BLaER1 (cell line): Measurements from ENCODE around the gene RABGEF1.
"Not testable (repeated sequence)": the region's sequence is repeated elsewhere in the genome, so short reads cannot be mapped to it uniquely, and the experiment has no call there.

Experiments used
- H3K27ac ChIP-seq: shearing (Covaris generic); formaldehyde crosslinking; 2 replicates; pipeline ENCODE4 v1.8.1; 2022
- H3K27me3 ChIP-seq: shearing (Covaris generic); formaldehyde crosslinking; 2 replicates; pipeline ENCODE4 v1.8.1; 2022
- H3K36me3 ChIP-seq: shearing (Covaris generic); formaldehyde crosslinking; 2 replicates; pipeline ENCODE4 v1.8.1; 2022
- H3K4me1 ChIP-seq: shearing (Covaris generic); formaldehyde crosslinking; 2 replicates; pipeline ENCODE4 v1.8.1; 2022
- H3K4me2 ChIP-seq: shearing (Covaris generic); formaldehyde crosslinking; 2 replicates; pipeline ENCODE4 v1.8.1; 2022
- H3K4me3 ChIP-seq: shearing (Covaris generic); formaldehyde crosslinking; 2 replicates; pipeline ENCODE4 v1.8.1; 2022
- H3K9ac ChIP-seq: shearing (Covaris generic); formaldehyde crosslinking; 2 replicates; pipeline ENCODE4 v1.8.1; 2022
- H3K9me3 ChIP-seq: shearing (Covaris generic); formaldehyde crosslinking; 2 replicates; pipeline ENCODE4 v1.8.1; 2022
- H4K20me1 ChIP-seq: shearing (Covaris generic); formaldehyde crosslinking; 2 replicates; pipeline ENCODE4 v1.8.1; 2022
- Cebpa-rat ChIP-seq: shearing (Covaris generic); IDR thresholded peaks from 2 replicates; pipeline ENCODE4 v1.8.1; 2022

The RABGEF1 gene

DNA sequence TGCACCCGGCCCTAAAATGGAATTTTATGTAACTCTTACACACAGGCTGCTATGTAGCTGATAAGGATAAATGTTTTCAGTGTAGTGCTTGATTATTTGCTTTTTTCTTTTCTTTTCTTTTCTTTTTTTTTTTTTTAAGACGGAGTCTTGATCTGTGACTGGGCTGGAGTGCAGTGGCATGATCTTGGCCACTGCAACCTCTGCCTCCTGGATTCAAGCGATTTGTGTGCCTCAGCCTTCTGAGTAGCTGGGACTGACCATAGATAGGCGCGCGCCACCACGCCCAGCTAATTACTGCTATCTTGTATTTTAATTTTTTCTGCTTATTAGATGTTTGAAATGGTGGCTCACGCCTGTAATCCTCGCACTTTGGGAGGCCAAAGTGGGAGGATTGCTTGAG is 3.4 kb downstream of the RABGEF1 start:
- Histone ChIP-seq H3K9ac (no peak overlapping the region), H3K27ac (no peak overlapping the region), H3K4me1 (peaks cover 52% of the 10 kb centered on the region), H3K4me2 (no peak overlapping the region), H3K4me3 (no peak overlapping the region), H4K20me1 (peaks cover 80% of the 10 kb centered on the region), H3K27me3 (no peaks in the 10 kb centered on the region), H3K9me3 (no peaks in the 10 kb centered on the region), H3K36me3 (peaks cover 4% of the 10 kb centered on the region; the same call in 1 of the 2 replicates)
- no peak for TF ChIP-seq Cebpa-rat

GRCh38 chr7:66747385-66747784 is 6.9 kb downstream of the RABGEF1 start:
- Histone ChIP-seq H4K20me1 (peaks cover 99% of the 10 kb centered on the region), H3K4me1 (peaks cover 31% of the 10 kb centered on the region), H3K27me3 (no peaks in the 10 kb centered on the region), H3K4me3 (no peak overlapping the region), H3K9me3 (no peaks in the 10 kb centered on the region), H3K4me2 (peak overlapping the region; percentile 37; the same call in 1 of the 2 replicates), H3K36me3 (peaks cover 11% of the 10 kb centered on the region; the same call in 1 of the 2 replicates), H3K27ac (no peak overlapping the region), H3K9ac (no peak overlapping the region)
- no peak for TF ChIP-seq Cebpa-rat

DNA sequence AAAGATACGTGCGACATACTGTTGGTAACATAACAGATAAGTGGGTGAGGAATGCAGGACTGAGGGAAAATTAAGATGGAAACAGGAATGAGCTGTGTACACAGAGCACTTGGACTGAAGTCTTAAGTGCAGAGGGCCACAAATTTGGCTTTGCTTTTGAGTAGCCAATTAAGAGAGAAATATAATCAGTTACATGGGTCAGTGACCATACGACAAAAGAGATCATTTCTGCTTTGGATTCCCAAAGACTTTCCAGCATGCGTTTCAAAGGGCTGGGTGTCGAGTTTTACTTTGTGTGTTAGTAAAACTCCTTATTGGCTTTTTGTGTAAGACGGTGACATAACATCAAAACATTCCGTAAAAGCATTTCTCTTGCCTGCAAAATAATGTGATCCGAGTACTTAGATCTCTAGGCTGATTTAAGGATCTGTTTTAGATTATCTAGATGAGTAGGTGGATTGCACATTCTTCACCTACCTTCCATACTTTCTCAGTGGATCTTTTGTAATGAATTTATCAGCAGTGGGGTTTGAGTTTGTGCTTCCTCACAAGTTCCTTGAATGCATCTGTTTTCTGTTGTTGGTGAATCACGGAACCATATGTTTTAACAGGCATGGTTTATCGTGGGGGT is 7.5 kb downstream of the RABGEF1 start:
- H3K9ac ChIP-seq, result no peak overlapping the region
- no peaks in the 10 kb centered on the region for H3K9me3 ChIP-seq
- H3K4me1 ChIP-seq, result peaks cover 26% of the 10 kb centered on the region
- no peak overlapping the region for H3K4me2 ChIP-seq
- H3K27me3 ChIP-seq, result no peaks in the 10 kb centered on the region
- no peak for TF ChIP-seq Cebpa-rat
- H3K27ac ChIP-seq, result no peak overlapping the region
- H4K20me1 ChIP-seq, result peaks cover 97% of the 10 kb centered on the region
- no peak overlapping the region for H3K4me3 ChIP-seq
- peaks cover 11% of the 10 kb centered on the region; the same call in 1 of the 2 replicates for H3K36me3 ChIP-seq

DNA sequence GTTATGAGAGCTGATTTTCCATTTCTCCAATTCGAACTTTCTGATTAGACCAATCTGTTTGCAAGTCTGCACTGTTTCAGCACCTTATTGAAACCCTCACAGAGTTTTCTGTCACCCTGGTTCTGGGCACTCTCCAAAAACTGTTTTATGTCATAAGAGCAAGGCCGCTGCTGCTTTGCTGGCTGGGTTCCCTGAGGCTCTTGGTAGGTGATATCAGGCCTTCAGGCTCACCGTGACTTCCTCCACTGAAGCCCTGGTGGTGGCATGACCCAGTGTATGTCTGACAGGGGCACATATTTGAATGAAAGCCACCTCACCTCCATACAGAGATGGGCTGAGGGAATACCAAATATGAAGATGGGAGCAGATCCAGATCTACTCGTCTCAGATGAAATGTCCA is 8.3 kb downstream of the RABGEF1 start:
- no peak overlapping the region for H3K9ac ChIP-seq
- peaks cover 19% of the 10 kb centered on the region for H3K4me1 ChIP-seq
- no peak overlapping the region for H3K27ac ChIP-seq
- H3K27me3 ChIP-seq, result no peaks in the 10 kb centered on the region
- no peaks in the 10 kb centered on the region for H3K9me3 ChIP-seq
- H3K4me2 ChIP-seq, result no peak overlapping the region
- H3K36me3 ChIP-seq, result peaks cover 11% of the 10 kb centered on the region; the same call in 1 of the 2 replicates
- H3K4me3 ChIP-seq, result no peak overlapping the region
- H4K20me1 ChIP-seq, result peaks cover 97% of the 10 kb centered on the region
- no peak for TF ChIP-seq Cebpa-rat

DNA sequence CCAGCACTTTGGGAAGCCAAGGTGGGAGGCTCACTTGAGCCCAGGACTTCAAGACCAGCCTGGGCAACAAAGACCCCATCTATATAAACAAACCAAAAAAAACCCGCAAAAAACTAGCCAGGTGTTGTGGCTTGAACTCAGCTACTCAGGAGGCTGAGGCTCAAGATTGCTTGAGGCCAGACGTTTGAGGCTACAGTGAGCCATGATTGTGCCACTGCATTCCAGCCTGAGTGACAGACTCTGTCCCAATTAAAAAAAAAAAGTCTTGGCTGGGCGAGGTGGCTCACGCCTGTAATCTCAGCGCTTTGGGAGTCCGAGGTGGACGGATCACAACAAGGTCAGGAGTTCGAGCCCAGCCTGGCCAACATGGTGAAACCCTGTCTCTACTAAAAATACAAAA is 11.4 kb downstream of the RABGEF1 start:
- Histone ChIP-seq H3K36me3 (0 out of 2 replicates have a peak, but pooled peaks cover 11% of the 10 kb centered on the region), H3K4me3 (no peak overlapping the region), H3K27ac (no peak overlapping the region), H3K4me1 (peaks cover 11% of the 10 kb centered on the region), H3K27me3 (no peaks in the 10 kb centered on the region), H3K9me3 (no peaks in the 10 kb centered on the region), H3K9ac (no peak overlapping the region), H4K20me1 (peaks cover 99% of the 10 kb centered on the region), H3K4me2 (no peak overlapping the region)
- TF ChIP-seq Cebpa-rat, result no peak

DNA sequence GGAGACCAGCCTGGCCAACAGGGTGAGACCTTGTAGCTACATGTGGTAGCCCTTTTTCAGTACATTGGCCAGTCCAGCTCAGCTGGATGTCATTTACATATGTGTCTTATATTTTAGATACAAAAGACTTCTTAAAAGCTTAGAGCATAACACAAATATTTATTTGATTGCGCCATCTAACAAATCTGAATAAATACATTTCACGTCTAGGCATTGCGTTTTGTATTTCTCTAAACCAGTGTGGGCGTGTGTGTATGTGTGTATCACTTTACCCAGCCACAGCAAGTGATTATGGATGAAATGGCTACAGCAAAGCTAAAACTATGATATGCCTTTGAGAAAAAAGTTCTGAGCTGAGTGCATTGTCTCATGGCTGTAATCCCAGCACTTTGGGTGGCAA is 14.0 kb downstream of the RABGEF1 start:
- Histone ChIP-seq H3K36me3 (peaks cover 16% of the 10 kb centered on the region), H4K20me1 (peaks cover 98% of the 10 kb centered on the region), H3K27ac (no peak overlapping the region)

DNA sequence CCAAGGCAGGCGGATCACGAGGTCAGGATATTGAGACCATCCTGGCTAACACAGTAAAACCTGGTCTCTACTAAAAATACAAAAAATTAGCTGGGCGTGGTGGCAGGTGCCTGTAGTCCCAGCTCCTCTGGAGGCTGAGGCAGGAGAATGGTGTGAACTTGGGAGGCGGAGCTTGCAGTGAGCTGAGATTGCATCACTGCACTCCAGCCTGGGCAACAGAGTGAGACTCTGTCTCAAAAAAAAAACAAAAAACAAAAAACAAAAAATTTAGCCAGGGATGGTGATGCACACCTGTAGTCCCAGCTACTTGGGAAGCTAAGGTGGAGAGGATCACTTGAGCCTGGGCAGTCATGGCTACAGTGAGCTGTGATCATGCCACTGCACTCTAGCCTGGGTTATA is 14.5 kb downstream of the RABGEF1 start:
- H3K4me2 ChIP-seq, H3K4me3 ChIP-seq, H3K9me3 ChIP-seq, H3K27me3 ChIP-seq, H3K27ac ChIP-seq, H3K9ac ChIP-seq: not testable (repeated sequence)
- Histone ChIP-seq H3K4me1 (peaks cover 13% of the 10 kb centered on the region; the same call in 1 of the 2 replicates), H4K20me1 (peaks cover 95% of the 10 kb centered on the region), H3K36me3 (peaks cover 17% of the 10 kb centered on the region)

More for the DNA sequence above, 14.0 kb downstream of the RABGEF1 start:
- Histone ChIP-seq H3K4me3 (no peak overlapping the region), H3K27me3 (no peaks in the 10 kb centered on the region), H3K9me3 (no peaks in the 10 kb centered on the region), H3K9ac (no peak overlapping the region), H3K4me1 (peaks cover 13% of the 10 kb centered on the region; the same call in 1 of the 2 replicates), H3K4me2 (no peak overlapping the region)
- TF ChIP-seq Cebpa-rat, result no peak

DNA sequence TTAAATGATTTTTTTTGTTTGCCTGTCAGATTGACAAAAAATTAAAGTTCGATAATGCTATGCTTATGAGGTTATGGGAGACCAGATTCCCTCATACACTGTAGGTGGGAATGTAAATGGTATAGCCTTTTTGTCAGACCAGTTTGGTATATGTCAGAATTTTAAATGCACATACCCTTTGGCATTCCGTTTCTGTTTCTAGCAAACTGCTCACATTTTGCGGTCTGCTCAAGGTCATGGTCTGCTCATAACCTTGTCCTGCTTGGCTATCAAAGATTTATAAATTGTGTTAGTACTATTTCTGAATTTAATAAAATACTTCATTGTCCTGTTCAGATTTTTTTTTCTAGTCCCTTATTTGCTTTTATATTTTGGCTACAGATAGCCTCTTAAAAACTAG is 15.7 kb downstream of the RABGEF1 start:
- H3K27ac ChIP-seq, H3K9me3 ChIP-seq, H3K27me3 ChIP-seq, H3K9ac ChIP-seq, H3K4me3 ChIP-seq, H3K4me2 ChIP-seq: not testable (repeated sequence)
- H4K20me1 ChIP-seq, result peaks cover 92% of the 10 kb centered on the region
- H3K4me1 ChIP-seq, result peaks cover 13% of the 10 kb centered on the region; the same call in 1 of the 2 replicates
- peaks cover 24% of the 10 kb centered on the region for H3K36me3 ChIP-seq

DNA sequence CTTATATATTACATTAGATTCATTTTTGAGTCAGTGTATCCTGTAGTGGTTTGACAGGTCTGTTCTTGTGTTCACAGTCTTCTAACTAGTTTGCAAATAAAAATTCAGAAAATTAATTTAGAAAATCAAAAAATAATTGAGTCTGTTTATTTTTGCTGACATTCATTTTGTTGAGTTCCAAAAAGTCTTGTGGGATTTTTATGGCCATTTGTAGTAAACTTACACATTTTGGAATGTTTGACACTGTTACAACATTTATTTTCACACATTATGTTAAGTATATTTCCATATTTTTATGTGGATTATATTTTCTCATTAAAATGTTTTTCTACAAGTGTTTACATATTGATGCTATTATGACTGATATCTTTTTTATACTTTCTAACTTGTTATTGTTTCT is 16.4 kb downstream of the RABGEF1 start:
- peaks cover 90% of the 10 kb centered on the region for H4K20me1 ChIP-seq
- H3K27ac ChIP-seq, result no peak overlapping the region
- 0 out of 2 replicates have a peak, but pooled peaks cover 4% of the 10 kb centered on the region for H3K9me3 ChIP-seq
- H3K4me2 ChIP-seq, result no peak overlapping the region
- no peaks in the 10 kb centered on the region for H3K27me3 ChIP-seq
- no peak for TF ChIP-seq Cebpa-rat
- peaks cover 13% of the 10 kb centered on the region; the same call in 1 of the 2 replicates for H3K4me1 ChIP-seq
- H3K9ac ChIP-seq, result no peak overlapping the region
- no peak overlapping the region for H3K4me3 ChIP-seq
- peaks cover 30% of the 10 kb centered on the region for H3K36me3 ChIP-seq

- Histone ChIP-seq H3K4me1 (peaks cover 13% of the 10 kb centered on the region; the same call in 1 of the 2 replicates), H3K9ac (no peak overlapping the region), H3K27ac (no peak overlapping the region), H3K36me3 (peaks cover 40% of the 10 kb centered on the region), H3K9me3 (peaks cover 12% of the 10 kb centered on the region), H3K27me3 (no peaks in the 10 kb centered on the region), H3K4me3 (no peak overlapping the region), H4K20me1 (peaks cover 88% of the 10 kb centered on the region), H3K4me2 (no peak overlapping the region)
- no peak for TF ChIP-seq Cebpa-rat
These were observed 17.4 kb downstream of the RABGEF1 start for GRCh38 chr7:66757939-66758338.
